Hair follicular keratinocyte (primary cell): ENCODE measurements around the gene KL. TPM values are rescaled to one million over a fixed set of nuclear protein-coding genes. Genes with fewer than 3 reads are reported as not detected.

Source experiments
- total RNA-seq: library from RNA; depleted of rRNA; stranded (reverse); fragments of >200 nt; gene quantifications from 2 replicates; pipeline ENCODE4 v1.2.3, GENCODE V29; 2015

The KL gene
- not detected in 2 replicates for total RNA-seq

GRCh38 chr13:33016414-33017322, at the start of gene KL:
Gene KL (plus strand): TSS chr13:33016423. CDS start chr13:33016441, 18 bp downstream.

